ENCODE data around the gene WDR27.

Gene WDR27

DNA sequence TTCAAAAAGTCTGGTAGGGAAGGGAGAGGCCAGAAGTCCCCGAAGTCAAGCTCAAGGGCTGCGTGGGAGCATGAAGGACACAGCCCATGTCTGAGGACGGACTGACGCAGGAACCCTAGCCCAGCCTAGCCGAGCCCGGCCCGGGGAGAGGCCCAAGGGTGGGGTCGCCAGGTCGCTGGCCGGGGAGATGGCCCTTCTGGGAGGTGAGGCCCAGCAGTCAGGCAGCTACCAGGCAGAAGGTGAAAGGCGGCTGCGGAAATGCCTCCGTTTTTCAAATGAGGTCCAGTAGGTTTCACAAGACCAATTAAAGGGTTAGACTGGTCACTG is 44.6 kb downstream of the WDR27 start:
- Histone ChIP-seq H3K79me2 (ENCODE audit: insufficient read depth, low read length) (no peaks in the 10 kb centered on the region), H3K9me3 (ENCODE audit: insufficient read depth, low read length) (no peaks in the 10 kb centered on the region), H3K4me3 (ENCODE audit: insufficient read depth, low read length, poor library complexity, severe bottlenecking) (no peak overlapping the region), H2AFZ (ENCODE audit: low read depth, low read length, severe bottlenecking) (no peak overlapping the region), H3K9ac (ENCODE audit: low read length) (no peak overlapping the region), H3K36me3 (ENCODE audit: low read length) (peaks cover 8% of the 10 kb centered on the region; the same call in 1 of the 2 replicates), H3K27me3 (ENCODE audit: low read length) (no peaks in the 10 kb centered on the region), H3F3A (ENCODE audit: insufficient read depth) (no peaks in the 10 kb centered on the region), H3K27ac (ENCODE audit: low read depth, low read length) (no peak overlapping the region), H3K4me2 (ENCODE audit: low read depth, low read length, poor library complexity, severe bottlenecking) (no peak overlapping the region), H4K20me1 (ENCODE audit: low read depth, low read length) (no peaks in the 10 kb centered on the region), H3K9me2 (replicated peaks; ENCODE audit: insufficient read depth, low read length) (no peaks in the 10 kb centered on the region)
- no peak for TF ChIP-seq EZH2phosphoT487 (conservative IDR thresholded peaks at IDR 0.05; ENCODE audit: low read length)
- TF ChIP-seq, protein P1, sequence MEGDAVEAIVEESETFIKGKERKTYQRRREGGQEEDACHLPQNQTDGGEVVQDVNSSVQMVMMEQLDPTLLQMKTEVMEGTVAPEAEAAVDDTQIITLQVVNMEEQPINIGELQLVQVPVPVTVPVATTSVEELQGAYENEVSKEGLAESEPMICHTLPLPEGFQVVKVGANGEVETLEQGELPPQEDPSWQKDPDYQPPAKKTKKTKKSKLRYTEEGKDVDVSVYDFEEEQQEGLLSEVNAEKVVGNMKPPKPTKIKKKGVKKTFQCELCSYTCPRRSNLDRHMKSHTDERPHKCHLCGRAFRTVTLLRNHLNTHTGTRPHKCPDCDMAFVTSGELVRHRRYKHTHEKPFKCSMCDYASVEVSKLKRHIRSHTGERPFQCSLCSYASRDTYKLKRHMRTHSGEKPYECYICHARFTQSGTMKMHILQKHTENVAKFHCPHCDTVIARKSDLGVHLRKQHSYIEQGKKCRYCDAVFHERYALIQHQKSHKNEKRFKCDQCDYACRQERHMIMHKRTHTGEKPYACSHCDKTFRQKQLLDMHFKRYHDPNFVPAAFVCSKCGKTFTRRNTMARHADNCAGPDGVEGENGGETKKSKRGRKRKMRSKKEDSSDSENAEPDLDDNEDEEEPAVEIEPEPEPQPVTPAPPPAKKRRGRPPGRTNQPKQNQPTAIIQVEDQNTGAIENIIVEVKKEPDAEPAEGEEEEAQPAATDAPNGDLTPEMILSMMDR (IDR thresholded peaks at IDR 0.05; ENCODE audit: insufficient read depth, low read length, poor library complexity, severe bottlenecking), result no peak

DNA sequence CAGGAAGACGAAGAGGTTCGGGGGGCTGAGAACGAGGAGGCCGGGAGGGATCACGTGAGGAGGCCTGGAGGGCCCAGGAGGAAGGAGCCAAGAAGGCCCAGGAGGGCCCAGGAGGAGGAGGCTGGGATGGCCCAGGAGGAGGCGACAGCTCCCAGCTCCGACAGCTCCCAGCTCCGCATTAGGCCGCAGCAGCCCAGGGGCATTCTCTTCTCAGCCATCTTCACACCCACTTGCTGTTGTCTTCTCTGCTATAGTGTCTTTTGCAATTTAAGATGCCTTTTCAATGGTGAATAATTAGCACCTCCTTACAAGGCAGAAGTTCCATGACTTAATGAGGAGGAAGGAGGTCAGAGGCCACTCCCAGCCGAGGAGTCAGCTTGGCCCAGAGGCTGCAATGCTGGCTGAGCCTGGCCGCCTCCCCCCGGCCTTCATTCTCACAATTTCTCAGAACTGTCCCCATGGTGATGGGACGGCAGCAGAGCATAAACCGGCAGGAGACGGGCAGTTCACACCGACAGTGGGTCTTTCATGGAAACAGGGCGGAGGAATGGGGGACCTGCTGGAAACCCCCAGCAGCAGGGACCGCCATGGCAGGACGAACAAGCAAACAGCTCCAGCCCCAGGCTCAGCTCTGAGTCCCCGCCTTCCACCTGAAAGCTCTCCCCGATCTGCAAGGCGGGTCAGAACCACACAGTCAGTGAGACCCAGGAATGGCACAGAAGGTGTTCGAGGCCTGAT is 45.1 kb downstream of the WDR27 start:
- H2AFZ ChIP-seq (ENCODE audit: low read depth, low read length, severe bottlenecking), result no peak overlapping the region
- TF ChIP-seq, protein P1 (IDR thresholded peaks at IDR 0.05; ENCODE audit: insufficient read depth, low read length, poor library complexity, severe bottlenecking), result no peak
- no peak for TF ChIP-seq EZH2phosphoT487 (conservative IDR thresholded peaks at IDR 0.05; ENCODE audit: low read length)
- no peaks in the 10 kb centered on the region for H4K20me1 ChIP-seq (ENCODE audit: low read depth, low read length)
- H3K79me2 ChIP-seq (ENCODE audit: insufficient read depth, low read length), result no peaks in the 10 kb centered on the region
- no peaks in the 10 kb centered on the region for H3F3A ChIP-seq (ENCODE audit: insufficient read depth)
- H3K27ac ChIP-seq (ENCODE audit: low read depth, low read length), result no peak overlapping the region
- H3K9ac ChIP-seq (ENCODE audit: low read length), result no peak overlapping the region
- no peaks in the 10 kb centered on the region for H3K9me2 ChIP-seq (replicated peaks; ENCODE audit: insufficient read depth, low read length)
- peaks cover 7% of the 10 kb centered on the region; the same call in 1 of the 2 replicates for H3K36me3 ChIP-seq (ENCODE audit: low read length)
- no peaks in the 10 kb centered on the region for H3K27me3 ChIP-seq (ENCODE audit: low read length)
- H3K4me3 ChIP-seq (ENCODE audit: insufficient read depth, low read length, poor library complexity, severe bottlenecking), result no peak overlapping the region
- H3K4me2 ChIP-seq (ENCODE audit: low read depth, low read length, poor library complexity, severe bottlenecking), result no peak overlapping the region
- H3K9me3 ChIP-seq (ENCODE audit: insufficient read depth, low read length), result no peaks in the 10 kb centered on the region

DNA sequence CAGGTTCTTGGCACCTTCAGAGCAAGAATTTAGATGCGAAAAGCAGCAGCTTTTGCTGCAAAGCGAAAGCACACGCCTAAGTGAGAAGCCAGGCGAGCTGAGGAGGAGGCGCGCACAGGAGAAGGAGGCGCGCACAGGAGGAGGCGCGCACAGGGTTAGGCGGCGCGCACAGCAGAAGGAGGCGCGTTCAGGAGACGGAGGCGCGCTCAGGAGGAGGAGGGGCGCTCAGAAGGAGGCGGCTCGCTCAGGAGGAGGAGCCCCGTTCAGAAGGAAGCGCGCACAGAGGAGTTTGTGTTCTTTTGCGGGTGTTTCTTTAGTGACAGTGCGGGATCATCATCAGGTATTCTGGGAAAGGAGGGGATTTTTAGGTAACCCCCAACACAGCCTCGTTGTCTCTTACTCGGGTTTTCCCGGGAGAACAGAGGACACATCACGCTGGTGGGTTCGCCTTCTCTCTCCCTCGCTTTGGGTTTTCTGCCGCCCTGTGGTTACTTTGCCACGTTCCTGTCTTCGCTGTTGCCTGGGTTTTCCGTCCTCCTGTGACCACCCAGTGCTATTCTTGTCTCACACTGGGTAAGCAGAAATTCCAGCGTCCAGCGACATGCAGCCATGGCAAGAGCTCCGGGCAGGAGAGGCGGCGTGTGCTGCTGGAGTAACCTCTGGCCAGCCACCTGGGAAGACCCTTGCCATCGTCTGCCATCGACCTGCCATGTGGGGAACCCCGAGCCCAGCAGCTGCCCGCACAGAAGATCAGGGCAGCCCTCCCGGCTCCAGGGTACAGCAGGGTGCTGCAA is 47.0 kb downstream of the WDR27 start:
- Histone ChIP-seq H3K9me3 (ENCODE audit: insufficient read depth, low read length) (no peaks in the 10 kb centered on the region), H3K9me2 (replicated peaks; ENCODE audit: insufficient read depth, low read length) (no peaks in the 10 kb centered on the region), H3K79me2 (ENCODE audit: insufficient read depth, low read length) (no peaks in the 10 kb centered on the region), H3K4me3 (ENCODE audit: insufficient read depth, low read length, poor library complexity, severe bottlenecking) (no peak overlapping the region), H3K27ac (ENCODE audit: low read depth, low read length) (no peak overlapping the region), H3K27me3 (ENCODE audit: low read length) (no peaks in the 10 kb centered on the region), H3F3A (ENCODE audit: insufficient read depth) (no peaks in the 10 kb centered on the region), H3K9ac (ENCODE audit: low read length) (no peak overlapping the region), H2AFZ (ENCODE audit: low read depth, low read length, severe bottlenecking) (no peak overlapping the region), H3K36me3 (ENCODE audit: low read length) (peaks cover 7% of the 10 kb centered on the region; the same call in 1 of the 2 replicates), H4K20me1 (ENCODE audit: low read depth, low read length) (no peaks in the 10 kb centered on the region), H3K4me2 (ENCODE audit: low read depth, low read length, poor library complexity, severe bottlenecking) (no peak overlapping the region)
- TF ChIP-seq, protein P1 (IDR thresholded peaks at IDR 0.05; ENCODE audit: insufficient read depth, low read length, poor library complexity, severe bottlenecking), result no peak
- no peak for TF ChIP-seq EZH2phosphoT487 (conservative IDR thresholded peaks at IDR 0.05; ENCODE audit: low read length)
